Progenitor cell of endocrine pancreas (in vitro differentiated cells): Measurements from ENCODE around the gene SCGB1D4. TPM values are rescaled to one million over a fixed set of nuclear protein-coding genes. Genes with fewer than 3 reads are reported as not detected.
A peak's percentile ranks its signal among the peaks of the same experiment; 100 is the strongest.

Experiments
- DNase-seq: peaks from one replicate; pipeline ENCODE4 v3.0.0; 2021; ENCODE audit warnings: low spot score; ENCODE audit not compliant: unreplicated experiment
- H3K27ac Mint-ChIP-seq: 2 replicates; pipeline ENCODE4 v1.8.0; 2021; ENCODE audit warnings: mild to moderate bottlenecking, moderate library complexity, mixed read lengths
- H3K27me3 Mint-ChIP-seq: 2 replicates; pipeline ENCODE4 v1.8.0; 2021; ENCODE audit warnings: mixed read lengths
- H3K36me3 Mint-ChIP-seq: 2 replicates; pipeline ENCODE4 v1.8.0; 2022; ENCODE audit warnings: mixed read lengths; ENCODE audit not compliant: insufficient read depth
- H3K4me1 Mint-ChIP-seq: 2 replicates; pipeline ENCODE4 v1.8.0; 2021; ENCODE audit warnings: low read depth, mixed read lengths
- H3K4me3 Mint-ChIP-seq: 2 replicates; pipeline ENCODE4 v1.8.0; 2021; ENCODE audit warnings: low read depth, mild to moderate bottlenecking, moderate library complexity, mixed read lengths
- H3K9me3 Mint-ChIP-seq: 2 replicates; pipeline ENCODE4 v1.8.0; 2021; ENCODE audit warnings: low read depth, mixed read lengths
- total RNA-seq: library from RNA; stranded (reverse); gene quantifications from 2 replicates; pipeline ENCODE4 v1.2.1, GENCODE V29; 2021
- TF ChIP-seq, protein P1 (sequence below): fragments of 200-600 bp; sonication (generic); IDR thresholded peaks from one replicate; pipeline ENCODE4 v1.5.0; 2021; ENCODE audit warnings: antibody characterized with exemption, mild to moderate bottlenecking; ENCODE audit not compliant: unreplicated experiment

The SCGB1D4 gene
- total RNA-seq, 1 donor from 2014 or later: not detected

DNA sequence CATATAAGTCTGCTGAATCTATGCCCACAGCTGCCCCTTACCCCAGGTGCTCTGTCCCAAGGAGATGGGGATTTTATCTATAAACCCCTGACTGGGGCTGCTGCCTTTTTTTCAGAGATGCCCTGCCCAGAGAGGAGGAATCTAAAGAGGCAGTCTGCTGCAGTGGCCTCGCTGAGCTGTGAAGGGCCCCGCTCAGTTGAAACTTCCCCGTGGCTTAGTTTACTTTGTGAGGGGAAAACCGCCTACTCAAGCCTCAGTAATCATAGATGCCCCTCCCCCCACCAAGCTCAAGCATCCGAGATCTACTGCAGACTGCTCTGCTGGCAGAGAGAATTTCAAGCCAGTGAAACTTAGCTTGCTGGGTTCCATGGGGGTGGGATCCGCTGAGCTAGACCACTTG lies 7.4 kb upstream of the SCGB1D4 start:
- H3K27me3 Mint-ChIP-seq: peaks cover 21% of the 10 kb centered on the region
- no peaks in the 10 kb centered on the region for H3K4me1 Mint-ChIP-seq
- H3K36me3 Mint-ChIP-seq: no peaks in the 10 kb centered on the region
- H3K27ac Mint-ChIP-seq: no peak overlapping the region
- H3K9me3 Mint-ChIP-seq: peaks cover 3% of the 10 kb centered on the region
- TF ChIP-seq, protein P1, sequence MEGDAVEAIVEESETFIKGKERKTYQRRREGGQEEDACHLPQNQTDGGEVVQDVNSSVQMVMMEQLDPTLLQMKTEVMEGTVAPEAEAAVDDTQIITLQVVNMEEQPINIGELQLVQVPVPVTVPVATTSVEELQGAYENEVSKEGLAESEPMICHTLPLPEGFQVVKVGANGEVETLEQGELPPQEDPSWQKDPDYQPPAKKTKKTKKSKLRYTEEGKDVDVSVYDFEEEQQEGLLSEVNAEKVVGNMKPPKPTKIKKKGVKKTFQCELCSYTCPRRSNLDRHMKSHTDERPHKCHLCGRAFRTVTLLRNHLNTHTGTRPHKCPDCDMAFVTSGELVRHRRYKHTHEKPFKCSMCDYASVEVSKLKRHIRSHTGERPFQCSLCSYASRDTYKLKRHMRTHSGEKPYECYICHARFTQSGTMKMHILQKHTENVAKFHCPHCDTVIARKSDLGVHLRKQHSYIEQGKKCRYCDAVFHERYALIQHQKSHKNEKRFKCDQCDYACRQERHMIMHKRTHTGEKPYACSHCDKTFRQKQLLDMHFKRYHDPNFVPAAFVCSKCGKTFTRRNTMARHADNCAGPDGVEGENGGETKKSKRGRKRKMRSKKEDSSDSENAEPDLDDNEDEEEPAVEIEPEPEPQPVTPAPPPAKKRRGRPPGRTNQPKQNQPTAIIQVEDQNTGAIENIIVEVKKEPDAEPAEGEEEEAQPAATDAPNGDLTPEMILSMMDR: no peak
- no peak for DNase-seq
- no peak overlapping the region for H3K4me3 Mint-ChIP-seq

DNA sequence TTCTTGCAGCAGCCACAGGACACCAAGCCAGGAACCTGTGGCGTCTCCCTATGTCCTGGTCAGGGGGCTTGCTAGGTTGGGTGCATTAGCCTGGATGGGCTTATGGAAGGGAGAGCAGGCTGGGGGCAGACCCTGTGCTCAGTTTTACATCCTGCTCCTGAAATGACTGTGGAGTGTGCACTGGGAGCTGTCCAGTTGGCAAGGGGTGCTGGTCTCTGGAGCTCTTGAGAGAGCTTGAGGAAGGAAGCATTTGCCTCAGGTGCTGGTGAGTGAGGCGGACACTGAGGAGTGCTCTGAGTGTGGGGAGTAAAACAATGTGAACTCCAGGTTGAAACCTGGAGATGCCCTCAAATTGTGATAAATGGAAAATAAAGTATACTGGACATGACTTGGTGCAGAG lies 3.4 kb downstream of the SCGB1D4 start:
- Mint-ChIP-seq H3K27me3 (peaks cover 42% of the 10 kb centered on the region), H3K4me1 (no peaks in the 10 kb centered on the region), H3K27ac (no peak overlapping the region), H3K4me3 (no peak overlapping the region), H3K9me3 (no peaks in the 10 kb centered on the region), H3K36me3 (no peaks in the 10 kb centered on the region)
- peak; percentile 40 for DNase-seq
- TF ChIP-seq, protein P1: no peak

DNA sequence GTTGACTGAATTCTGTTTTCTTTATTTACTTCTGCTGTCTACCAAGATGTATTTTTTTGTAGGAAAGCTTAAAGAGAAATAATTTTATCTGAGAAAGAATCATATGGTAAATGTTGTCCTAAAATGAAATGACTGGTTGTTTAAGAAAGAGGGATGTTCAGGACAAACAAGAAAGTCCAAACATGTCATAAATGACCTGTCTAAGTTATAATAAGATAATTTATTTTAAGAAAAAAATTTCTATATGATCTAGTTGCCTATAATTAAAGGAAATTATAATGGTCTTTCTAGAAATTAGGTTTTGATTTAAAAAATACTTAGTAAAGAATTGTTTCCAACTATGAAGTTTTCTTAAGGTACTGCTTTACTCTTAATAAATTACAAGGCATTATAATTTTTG lies 18.4 kb downstream of the SCGB1D4 start:
- peaks cover 4% of the 10 kb centered on the region for H3K9me3 Mint-ChIP-seq
- no peak overlapping the region for H3K27ac Mint-ChIP-seq
- DNase-seq: no peak
- TF ChIP-seq, protein P1: no peak
- H3K36me3 Mint-ChIP-seq: peaks cover 2% of the 10 kb centered on the region
- H3K4me1 Mint-ChIP-seq: no peaks in the 10 kb centered on the region
- no peaks in the 10 kb centered on the region for H3K27me3 Mint-ChIP-seq
- H3K4me3 Mint-ChIP-seq: no peak overlapping the region

DNA sequence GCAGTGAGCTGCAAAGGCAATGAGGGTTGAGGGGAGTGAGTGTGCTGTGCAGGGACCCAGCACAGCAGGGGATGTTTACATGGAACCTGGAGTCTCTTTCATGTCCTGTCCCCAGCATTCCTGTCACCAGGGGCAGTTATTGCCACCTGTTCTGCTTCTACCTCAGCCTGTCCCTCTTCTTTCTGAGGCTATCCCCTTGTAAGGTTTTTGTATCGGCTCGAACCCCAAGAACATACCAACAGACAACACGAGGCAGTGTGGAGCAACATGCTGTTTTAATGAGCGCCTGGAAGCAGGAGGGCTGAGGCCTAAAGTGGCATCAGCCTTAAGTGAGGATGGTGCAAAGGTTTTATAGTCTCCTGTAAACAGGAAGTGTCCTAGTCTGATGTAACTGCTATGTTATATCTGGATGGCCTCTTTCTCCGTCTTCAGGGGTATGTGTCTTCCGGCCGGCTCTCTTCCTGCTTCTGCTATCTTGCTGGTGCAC lies 25.0 kb downstream of the SCGB1D4 start:
- Mint-ChIP-seq H3K36me3 (no peaks in the 10 kb centered on the region), H3K4me3 (no peak overlapping the region), H3K9me3 (no peaks in the 10 kb centered on the region), H3K4me1 (no peaks in the 10 kb centered on the region), H3K27me3 (peaks cover 15% of the 10 kb centered on the region), H3K27ac (no peak overlapping the region)
- no peak for DNase-seq
- TF ChIP-seq, protein P1: no peak

DNA sequence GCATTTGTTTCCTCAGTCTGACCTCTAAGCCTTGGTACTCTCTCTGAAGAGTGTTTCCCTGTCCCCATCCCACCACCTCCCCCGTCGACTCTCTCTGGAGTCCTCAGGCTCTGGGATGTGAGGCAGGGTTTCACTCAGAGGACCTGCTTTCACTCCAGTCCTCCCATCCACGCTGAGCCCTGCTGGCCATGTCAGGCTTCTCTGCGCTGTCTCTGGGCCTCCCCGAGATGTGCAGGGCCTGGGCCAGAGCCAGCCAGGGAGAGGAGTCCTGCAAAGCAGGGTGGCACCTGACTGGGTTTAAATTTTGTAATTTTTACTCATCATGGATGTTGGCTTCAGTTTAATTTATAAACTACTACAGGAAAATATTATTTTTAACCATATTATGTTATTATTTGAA lies 25.6 kb downstream of the SCGB1D4 start:
- no peak for DNase-seq
- H3K9me3 Mint-ChIP-seq: no peaks in the 10 kb centered on the region
- H3K27me3 Mint-ChIP-seq: peaks cover 18% of the 10 kb centered on the region
- H3K36me3 Mint-ChIP-seq: no peaks in the 10 kb centered on the region
- H3K27ac Mint-ChIP-seq: no peak overlapping the region
- H3K4me3 Mint-ChIP-seq: no peak overlapping the region
- TF ChIP-seq, protein P1: no peak
- H3K4me1 Mint-ChIP-seq: no peaks in the 10 kb centered on the region
